Measurements from ENCODE around the gene CCDC149.

CCDC149 gene

GRCh38 chr4:24799544-24800324, 113.1 kb downstream of the CCDC149 start:
- no peak overlapping the region for H3K4me3 Mint-ChIP-seq
- H3K36me3 Mint-ChIP-seq (ENCODE audit: low read depth) = no peaks in the 10 kb centered on the region
- H3K27me3 Mint-ChIP-seq = peaks cover 53% of the 10 kb centered on the region
- H3K9me3 Mint-ChIP-seq = no peaks in the 10 kb centered on the region
- no peaks in the 10 kb centered on the region for H3K4me1 Mint-ChIP-seq (ENCODE audit: low read depth)
- no peak overlapping the region for H3K27ac Mint-ChIP-seq

- H3K9me3 Mint-ChIP-seq = no peaks in the 10 kb centered on the region
- H3K4me3 Mint-ChIP-seq = no peak overlapping the region
- H3K4me1 Mint-ChIP-seq (ENCODE audit: low read depth) = no peaks in the 10 kb centered on the region
Observed at GRCh38 chr4:24799196-24799543, 113.7 kb downstream of the CCDC149 start.

GRCh38 chr4:24798036-24798610, 114.7 kb downstream of the CCDC149 start:
- no peak overlapping the region for H3K27ac Mint-ChIP-seq
- no peaks in the 10 kb centered on the region for H3K36me3 Mint-ChIP-seq (ENCODE audit: low read depth)
- H3K27me3 Mint-ChIP-seq = peaks cover 46% of the 10 kb centered on the region

More at GRCh38 chr4:24799196-24799543, 113.7 kb downstream of the CCDC149 start:
- no peak overlapping the region for H3K27ac Mint-ChIP-seq
- no peaks in the 10 kb centered on the region for H3K36me3 Mint-ChIP-seq (ENCODE audit: low read depth)
- H3K27me3 Mint-ChIP-seq = peaks cover 50% of the 10 kb centered on the region

DNA sequence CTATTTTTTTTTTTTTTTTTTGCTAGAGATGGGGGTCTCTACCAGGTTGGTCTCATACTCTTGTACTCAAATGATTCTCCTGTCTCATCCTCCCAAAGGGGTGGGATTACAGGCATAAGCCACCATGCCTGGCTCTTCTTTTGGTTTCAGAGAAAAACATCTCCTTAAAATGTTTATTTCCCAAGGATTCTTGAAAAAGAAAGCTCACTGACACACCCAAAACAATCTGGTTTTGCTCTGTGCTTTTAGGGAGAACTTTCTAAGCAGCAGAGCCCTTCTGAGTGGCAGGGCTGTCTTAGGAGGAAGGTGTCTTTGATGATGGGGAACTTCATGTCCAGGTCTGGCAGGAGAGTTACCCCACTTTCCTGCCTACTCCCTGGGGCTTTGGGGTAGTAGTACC, 116.2 kb downstream of the CCDC149 start:
- Mint-ChIP-seq H3K4me1 (ENCODE audit: low read depth) (no peaks in the 10 kb centered on the region), H3K27ac (no peak overlapping the region), H3K36me3 (ENCODE audit: low read depth) (no peaks in the 10 kb centered on the region), H3K27me3 (peaks cover 35% of the 10 kb centered on the region), H3K9me3 (no peaks in the 10 kb centered on the region), H3K4me3 (no peak overlapping the region)

More at GRCh38 chr4:24798036-24798610, 114.7 kb downstream of the CCDC149 start:
- Mint-ChIP-seq H3K4me1 (ENCODE audit: low read depth) (no peaks in the 10 kb centered on the region), H3K4me3 (no peak overlapping the region), H3K9me3 (no peaks in the 10 kb centered on the region)

DNA sequence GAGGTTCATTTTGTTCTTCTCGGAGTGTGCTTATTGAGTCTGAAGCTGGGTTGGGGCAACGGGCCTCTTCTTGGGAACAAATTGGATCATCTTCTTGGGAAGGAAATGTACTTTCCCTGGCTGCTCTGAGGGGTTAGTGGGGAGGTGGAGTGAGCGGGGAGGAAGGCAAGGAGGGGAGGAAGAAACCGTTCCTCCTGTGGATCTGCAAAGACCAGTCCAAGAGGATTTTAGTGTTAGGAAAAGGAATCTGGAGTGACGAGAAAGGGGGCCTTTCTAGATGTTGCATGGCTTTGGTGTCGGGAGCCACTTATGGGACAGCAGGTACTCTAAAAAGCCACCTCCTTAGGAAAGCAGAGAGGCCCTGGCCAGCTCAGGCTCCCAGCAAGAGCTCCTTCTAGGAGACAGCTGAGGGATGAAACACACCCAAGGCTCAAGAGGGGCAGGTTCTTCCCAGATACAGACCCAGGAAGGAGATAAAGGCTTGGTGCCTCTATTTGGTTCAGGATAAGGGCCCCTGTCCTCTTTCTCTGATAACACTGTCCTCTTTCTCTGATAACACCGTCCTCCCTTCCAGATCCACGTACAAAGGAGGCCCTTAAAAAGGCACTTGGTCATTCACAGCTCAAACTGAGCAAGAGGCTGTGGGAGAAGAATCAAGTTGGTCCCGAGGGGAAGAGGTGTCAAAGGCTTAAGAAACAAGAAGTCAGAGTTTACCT, 117.0 kb downstream of the CCDC149 start:
- no peak overlapping the region for H3K27ac Mint-ChIP-seq
- H3K27me3 Mint-ChIP-seq = peaks cover 27% of the 10 kb centered on the region
- H3K4me1 Mint-ChIP-seq (ENCODE audit: low read depth) = no peaks in the 10 kb centered on the region
- no peaks in the 10 kb centered on the region for H3K36me3 Mint-ChIP-seq (ENCODE audit: low read depth)
- no peaks in the 10 kb centered on the region for H3K9me3 Mint-ChIP-seq
- no peak overlapping the region for H3K4me3 Mint-ChIP-seq

DNA sequence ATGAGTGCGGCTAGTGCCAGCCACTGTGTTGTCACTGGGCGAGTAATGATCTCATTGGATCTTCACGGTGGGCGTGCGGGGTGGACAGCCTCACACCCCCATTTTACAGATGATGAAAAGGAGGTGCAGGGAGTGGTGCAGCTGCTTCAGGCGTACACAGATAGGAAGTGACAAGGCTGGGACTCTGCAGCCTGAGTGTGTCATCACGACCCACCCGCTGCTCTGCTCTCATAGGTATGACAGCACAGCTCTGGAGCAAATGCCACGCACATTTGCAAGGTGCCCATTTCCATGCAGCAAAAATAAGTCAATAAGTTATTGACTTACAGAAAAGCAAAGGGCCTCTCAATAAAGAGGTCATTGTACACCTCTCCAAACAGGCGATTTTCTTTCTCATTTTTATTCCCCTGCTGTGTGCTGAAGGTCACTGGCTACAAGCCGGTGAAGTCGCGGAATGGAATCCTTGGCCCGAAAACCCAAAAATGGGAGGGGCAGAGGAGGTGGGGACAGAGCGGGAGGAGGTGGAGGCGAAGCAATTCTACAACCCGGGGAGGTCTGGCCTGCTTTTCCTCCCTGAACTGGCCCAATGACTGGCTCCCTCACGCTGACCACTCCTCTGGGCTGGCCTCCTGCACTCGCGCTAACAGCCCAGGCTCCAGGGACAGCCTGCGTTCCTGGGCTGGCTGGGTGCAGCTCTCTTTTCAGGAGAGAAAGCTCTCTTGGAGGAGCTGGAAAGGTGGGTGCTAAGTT, 117.8 kb downstream of the CCDC149 start, which contains the start of gene SOD3:
SOD3 (plus strand) TSS at position 658 of the 750 bp plus-strand sequence. CDS start 3,949 bp downstream, outside the sequence.
- no peaks in the 10 kb centered on the region for H3K36me3 Mint-ChIP-seq (ENCODE audit: low read depth)
- H3K9me3 Mint-ChIP-seq = no peaks in the 10 kb centered on the region
- peaks cover 20% of the 10 kb centered on the region for H3K27me3 Mint-ChIP-seq
- no peak within 1 kb of the TSS for H3K4me3 Mint-ChIP-seq
- no peak within 1 kb of the TSS for H3K27ac Mint-ChIP-seq
- no peaks in the 10 kb centered on the region for H3K4me1 Mint-ChIP-seq (ENCODE audit: low read depth)

- Mint-ChIP-seq H3K27ac (no peak overlapping the region), H3K4me1 (ENCODE audit: low read depth) (no peaks in the 10 kb centered on the region), H3K4me3 (no peak overlapping the region), H3K27me3 (peaks cover 20% of the 10 kb centered on the region), H3K9me3 (no peaks in the 10 kb centered on the region), H3K36me3 (ENCODE audit: low read depth) (no peaks in the 10 kb centered on the region)
Observed at GRCh38 chr4:24794480-24794879, 118.4 kb downstream of the CCDC149 start.

DNA sequence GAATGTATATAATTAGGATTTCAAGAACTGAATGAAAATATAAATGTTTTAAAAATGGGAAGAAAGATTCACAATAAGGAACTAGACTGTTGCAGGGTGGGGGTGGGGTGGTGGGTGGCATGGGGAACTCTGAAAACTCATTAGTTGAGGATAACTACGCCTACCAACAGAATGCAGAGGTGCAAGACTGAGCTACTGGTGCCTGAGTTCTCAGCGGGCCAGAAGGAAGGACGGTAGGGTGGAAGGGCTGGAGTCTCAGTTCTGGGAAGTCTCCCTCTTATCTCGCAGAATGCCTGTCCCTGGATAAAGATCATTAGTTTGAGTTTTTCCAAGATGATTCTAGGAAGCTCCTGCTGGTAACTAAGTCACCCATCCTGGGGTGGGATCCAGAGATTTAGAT, 118.8 kb downstream of the CCDC149 start:
- Mint-ChIP-seq H3K9me3 (no peaks in the 10 kb centered on the region), H3K4me1 (ENCODE audit: low read depth) (no peaks in the 10 kb centered on the region), H3K4me3 (no peak overlapping the region), H3K27me3 (peaks cover 16% of the 10 kb centered on the region), H3K27ac (no peak overlapping the region), H3K36me3 (ENCODE audit: low read depth) (no peaks in the 10 kb centered on the region)

DNA sequence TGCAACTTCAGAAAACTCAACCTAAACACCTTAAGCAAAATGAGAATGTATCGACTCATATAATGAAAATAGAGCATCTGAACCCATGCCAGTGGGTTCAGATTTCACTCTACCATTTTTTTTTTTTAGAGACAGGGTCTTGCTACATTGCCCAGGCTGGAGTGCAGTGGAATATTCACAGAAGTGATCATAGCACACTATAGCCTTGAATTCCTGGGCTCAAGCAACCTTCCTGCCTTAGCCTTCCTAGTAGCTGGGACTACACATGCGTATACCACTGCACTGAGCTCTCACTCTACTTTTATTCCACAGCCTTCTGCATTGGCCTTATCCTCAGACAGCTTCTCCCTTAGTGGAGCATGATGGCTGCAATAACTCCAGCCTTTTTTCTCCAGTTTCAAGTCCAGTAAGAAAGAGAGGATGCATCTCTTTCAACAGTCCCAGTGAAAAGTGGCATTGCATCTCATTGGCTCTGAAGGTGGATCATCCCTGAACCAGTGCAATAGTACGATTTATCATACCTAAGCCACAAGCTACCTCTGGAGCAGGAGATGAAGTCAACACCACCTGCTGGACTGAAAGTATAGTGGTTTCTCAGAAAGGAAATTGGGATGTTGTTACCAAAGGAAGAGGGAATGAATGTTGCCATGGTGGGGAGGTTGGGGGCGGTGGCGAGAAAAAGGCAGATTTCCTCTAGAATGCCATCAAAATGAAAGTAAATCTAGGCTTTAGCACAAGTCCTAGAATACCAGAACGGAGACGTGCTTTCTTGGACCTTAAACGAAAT, 119.4 kb downstream of the CCDC149 start:
- Mint-ChIP-seq H3K36me3 (ENCODE audit: low read depth) (no peaks in the 10 kb centered on the region), H3K4me3 (no peak overlapping the region), H3K4me1 (ENCODE audit: low read depth) (no peaks in the 10 kb centered on the region), H3K27me3 (peaks cover 10% of the 10 kb centered on the region), H3K9me3 (no peaks in the 10 kb centered on the region), H3K27ac (no peak overlapping the region)

GRCh38 chr4:24792552-24792951, 120.3 kb downstream of the CCDC149 start:
- Mint-ChIP-seq H3K4me3 (no peak overlapping the region), H3K9me3 (no peaks in the 10 kb centered on the region), H3K27me3 (peaks cover 11% of the 10 kb centered on the region), H3K27ac (no peak overlapping the region), H3K36me3 (ENCODE audit: low read depth) (no peaks in the 10 kb centered on the region), H3K4me1 (ENCODE audit: low read depth) (no peaks in the 10 kb centered on the region)

- Mint-ChIP-seq H3K36me3 (ENCODE audit: low read depth) (no peaks in the 10 kb centered on the region), H3K4me1 (ENCODE audit: low read depth) (no peaks in the 10 kb centered on the region), H3K4me3 (no peak overlapping the region), H3K27ac (no peak overlapping the region), H3K27me3 (peaks cover 7% of the 10 kb centered on the region), H3K9me3 (peaks cover 4% of the 10 kb centered on the region)
Observed at GRCh38 chr4:24791043-24791442, 121.8 kb downstream of the CCDC149 start.

GRCh38 chr4:24783506-24783905, 129.3 kb downstream of the CCDC149 start:
- no peaks in the 10 kb centered on the region for H3K36me3 Mint-ChIP-seq (ENCODE audit: low read depth)

DNA sequence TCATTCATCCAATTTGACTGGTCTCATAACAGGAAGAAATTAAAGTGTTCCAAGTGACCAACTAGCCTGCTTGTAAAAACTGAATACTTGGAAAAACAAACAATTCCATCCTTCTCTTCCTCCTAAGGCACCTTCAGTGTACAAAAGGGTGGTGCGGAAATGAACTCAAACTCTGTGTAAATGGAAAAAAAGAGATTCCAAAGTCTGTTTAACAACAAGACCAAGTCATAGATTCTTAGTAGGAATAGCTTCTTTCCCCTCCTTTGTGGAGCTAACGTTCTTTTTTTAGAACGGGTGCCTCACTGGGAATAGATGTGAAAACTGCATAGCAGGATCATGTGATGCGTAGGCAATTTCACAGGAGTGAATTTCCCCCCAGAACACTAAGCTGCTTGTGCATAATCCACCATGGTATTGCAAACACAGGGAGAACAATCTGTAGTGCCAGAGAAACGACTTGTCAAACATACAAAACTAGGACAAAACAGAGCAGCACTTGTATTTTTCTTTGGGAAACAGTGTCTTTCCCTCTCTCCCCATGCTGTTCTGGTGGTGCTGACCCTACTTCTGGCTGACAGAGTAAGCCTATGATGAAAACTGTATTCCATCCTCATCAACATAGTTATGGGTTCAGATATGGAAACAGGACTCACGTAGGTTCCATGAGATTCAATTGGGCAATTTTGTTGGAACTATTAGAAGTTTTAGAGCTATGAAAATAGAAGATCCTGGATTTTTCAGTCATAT, 130.7 kb downstream of the CCDC149 start:
- H3K4me1 Mint-ChIP-seq (ENCODE audit: low read depth) = no peaks in the 10 kb centered on the region
- H3K9me3 Mint-ChIP-seq = peaks cover 4% of the 10 kb centered on the region
- no peak overlapping the region for H3K4me3 Mint-ChIP-seq
- H3K27ac Mint-ChIP-seq = no peak overlapping the region
- H3K27me3 Mint-ChIP-seq = peaks cover 7% of the 10 kb centered on the region
- H3K36me3 Mint-ChIP-seq (ENCODE audit: low read depth) = no peaks in the 10 kb centered on the region

More at GRCh38 chr4:24783506-24783905, 129.3 kb downstream of the CCDC149 start:
- H3K27ac Mint-ChIP-seq = no peak overlapping the region
- H3K4me3 Mint-ChIP-seq = no peak overlapping the region
- H3K9me3 Mint-ChIP-seq = peaks cover 4% of the 10 kb centered on the region
- H3K4me1 Mint-ChIP-seq (ENCODE audit: low read depth) = no peaks in the 10 kb centered on the region
- H3K27me3 Mint-ChIP-seq = peaks cover 10% of the 10 kb centered on the region
